PFSK-1 (cell line): ENCODE data around the gene ZFAND2A.

ENCODE experiments used
- FOXP2 ChIP-seq: optimal IDR thresholded peaks from 2 replicates; pipeline ENCODE3; 2011; ENCODE audit warnings: borderline replicate concordance, control low read depth, inconsistent platforms; ENCODE audit not compliant: insufficient read depth; ENCODE audit errors: extremely low read length, extremely low read depth
- POLR2AphosphoS5 ChIP-seq: IDR thresholded peaks from 2 replicates; pipeline ENCODE4 v1.6.1; 2012; ENCODE audit warnings: low read depth, mild to moderate bottlenecking, control low read depth, low read length, moderate library complexity
- SIN3A ChIP-seq: IDR thresholded peaks from 2 replicates; pipeline ENCODE4 v1.6.1; 2012; ENCODE audit warnings: mild to moderate bottlenecking, low read length, moderate library complexity, borderline replicate concordance; ENCODE audit not compliant: insufficient read depth
- TAF1 ChIP-seq: IDR thresholded peaks from 2 replicates; pipeline ENCODE4 v1.6.1; 2012; ENCODE audit warnings: low read length, control low read depth, borderline replicate concordance; ENCODE audit not compliant: insufficient read depth
- TF ChIP-seq, protein P1 (sequence below), 2 experiments: IDR thresholded peaks; 2 replicates each; pipeline versions ENCODE4 v1.6.1 to v1.8.0; 2011 to 2012; ENCODE audit warnings: low read depth in 2 of 2, low read length in 2 of 2, control low read depth in 1 of 2, inconsistent platforms in 1 of 2, mild to moderate bottlenecking in 1 of 2, moderate library complexity in 1 of 2; ENCODE audit not compliant: insufficient read depth in 1 of 2

ZFAND2A gene

DNA sequence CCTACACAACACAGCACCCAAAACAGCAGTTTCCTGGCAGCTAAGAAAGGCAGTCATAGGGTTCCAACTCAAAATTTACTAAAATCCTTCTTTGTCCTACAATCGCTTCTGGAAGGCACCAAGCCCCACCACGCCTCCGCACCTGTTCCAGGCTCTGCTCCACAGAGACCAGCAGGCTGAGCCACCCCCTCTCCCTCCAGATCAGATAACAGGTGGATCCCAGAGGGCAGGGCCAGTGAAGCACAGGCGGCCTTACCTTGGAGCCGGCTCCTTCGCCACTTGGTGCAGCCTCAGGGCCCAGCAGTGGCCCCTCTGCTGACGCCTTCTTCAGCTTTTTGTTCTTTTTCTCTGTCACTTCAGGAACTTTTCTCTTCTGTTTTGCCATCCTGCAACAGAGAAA, 33.0 kb downstream of the ZFAND2A start:
- TF ChIP-seq, protein P1, sequence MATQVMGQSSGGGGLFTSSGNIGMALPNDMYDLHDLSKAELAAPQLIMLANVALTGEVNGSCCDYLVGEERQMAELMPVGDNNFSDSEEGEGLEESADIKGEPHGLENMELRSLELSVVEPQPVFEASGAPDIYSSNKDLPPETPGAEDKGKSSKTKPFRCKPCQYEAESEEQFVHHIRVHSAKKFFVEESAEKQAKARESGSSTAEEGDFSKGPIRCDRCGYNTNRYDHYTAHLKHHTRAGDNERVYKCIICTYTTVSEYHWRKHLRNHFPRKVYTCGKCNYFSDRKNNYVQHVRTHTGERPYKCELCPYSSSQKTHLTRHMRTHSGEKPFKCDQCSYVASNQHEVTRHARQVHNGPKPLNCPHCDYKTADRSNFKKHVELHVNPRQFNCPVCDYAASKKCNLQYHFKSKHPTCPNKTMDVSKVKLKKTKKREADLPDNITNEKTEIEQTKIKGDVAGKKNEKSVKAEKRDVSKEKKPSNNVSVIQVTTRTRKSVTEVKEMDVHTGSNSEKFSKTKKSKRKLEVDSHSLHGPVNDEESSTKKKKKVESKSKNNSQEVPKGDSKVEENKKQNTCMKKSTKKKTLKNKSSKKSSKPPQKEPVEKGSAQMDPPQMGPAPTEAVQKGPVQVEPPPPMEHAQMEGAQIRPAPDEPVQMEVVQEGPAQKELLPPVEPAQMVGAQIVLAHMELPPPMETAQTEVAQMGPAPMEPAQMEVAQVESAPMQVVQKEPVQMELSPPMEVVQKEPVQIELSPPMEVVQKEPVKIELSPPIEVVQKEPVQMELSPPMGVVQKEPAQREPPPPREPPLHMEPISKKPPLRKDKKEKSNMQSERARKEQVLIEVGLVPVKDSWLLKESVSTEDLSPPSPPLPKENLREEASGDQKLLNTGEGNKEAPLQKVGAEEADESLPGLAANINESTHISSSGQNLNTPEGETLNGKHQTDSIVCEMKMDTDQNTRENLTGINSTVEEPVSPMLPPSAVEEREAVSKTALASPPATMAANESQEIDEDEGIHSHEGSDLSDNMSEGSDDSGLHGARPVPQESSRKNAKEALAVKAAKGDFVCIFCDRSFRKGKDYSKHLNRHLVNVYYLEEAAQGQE (IDR thresholded peaks at IDR 0.05; ENCODE audit: insufficient read depth in 1 of 2, low read depth in 2 of 2, low read length in 2 of 2): no peak
- TF ChIP-seq FOXP2: no peak
- no peak for TF ChIP-seq SIN3A
- TF ChIP-seq POLR2AphosphoS5: no peak
- no peak for TF ChIP-seq TAF1

DNA sequence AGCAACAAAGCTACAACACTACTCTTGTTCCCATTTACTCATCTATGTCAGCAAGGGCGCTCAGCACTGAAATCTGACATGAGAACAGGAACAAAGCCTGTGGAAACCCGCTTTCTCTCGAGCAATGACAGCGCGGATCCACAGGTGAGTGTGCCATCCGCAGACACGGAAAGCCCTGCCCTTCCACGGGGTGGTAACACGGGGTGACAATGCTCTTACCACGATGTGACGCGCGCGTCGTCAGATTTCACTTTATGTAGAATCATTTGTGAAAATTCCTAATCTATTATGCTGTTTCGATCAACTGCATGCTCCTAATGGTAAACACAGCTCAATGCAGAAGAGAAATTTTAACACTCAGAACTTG, 34.4 kb downstream of the ZFAND2A start:
- TF ChIP-seq SIN3A (no peak), FOXP2 (no peak), TAF1 (no peak), POLR2AphosphoS5 (no peak)
- TF ChIP-seq, protein P1 (IDR thresholded peaks at IDR 0.05; ENCODE audit: insufficient read depth in 1 of 2, low read depth in 2 of 2, low read length in 2 of 2): no peak

DNA sequence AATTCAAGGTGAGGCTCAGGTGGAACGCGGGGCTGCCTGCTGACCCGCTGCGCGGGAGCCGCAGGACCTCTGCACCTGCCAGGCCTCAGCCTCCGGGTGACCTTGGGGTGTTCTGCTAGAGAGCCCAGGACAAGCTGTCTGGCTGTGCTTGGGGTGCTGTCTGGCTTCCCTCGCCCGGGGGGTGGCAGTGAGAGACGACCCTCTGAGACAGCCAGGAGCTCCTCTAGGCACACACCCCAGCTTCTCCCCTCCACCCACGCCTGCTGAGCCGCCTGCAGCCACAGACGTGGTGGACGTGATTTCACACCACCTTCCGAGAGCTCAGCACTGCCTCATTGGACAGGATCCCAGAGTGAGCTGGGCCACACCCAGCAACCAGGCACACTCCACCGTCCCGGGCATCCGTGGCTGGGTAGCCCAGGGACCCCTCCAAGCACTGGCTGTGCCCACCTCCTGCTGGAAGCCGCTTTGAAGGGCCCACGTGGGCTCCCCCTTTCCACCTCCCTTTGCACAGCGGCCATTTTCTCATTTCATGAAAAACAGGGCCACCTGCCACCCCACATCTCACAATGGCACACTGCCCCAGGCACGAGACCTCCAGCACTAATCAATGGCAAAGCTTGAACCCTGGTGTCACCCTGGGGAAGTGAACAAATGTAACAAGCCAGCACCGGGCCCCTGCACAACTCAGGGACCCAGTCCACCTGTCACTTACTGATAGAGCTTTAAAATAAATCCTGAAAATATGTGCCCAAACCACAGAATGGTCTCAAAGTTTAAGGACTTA, 35.0 kb downstream of the ZFAND2A start:
- no peak for TF ChIP-seq POLR2AphosphoS5
- no peak for TF ChIP-seq FOXP2
- TF ChIP-seq, protein P1 (IDR thresholded peaks at IDR 0.05; ENCODE audit: insufficient read depth in 1 of 2, low read depth in 2 of 2, low read length in 2 of 2): no peak
- TF ChIP-seq SIN3A: no peak
- TF ChIP-seq TAF1: no peak

DNA sequence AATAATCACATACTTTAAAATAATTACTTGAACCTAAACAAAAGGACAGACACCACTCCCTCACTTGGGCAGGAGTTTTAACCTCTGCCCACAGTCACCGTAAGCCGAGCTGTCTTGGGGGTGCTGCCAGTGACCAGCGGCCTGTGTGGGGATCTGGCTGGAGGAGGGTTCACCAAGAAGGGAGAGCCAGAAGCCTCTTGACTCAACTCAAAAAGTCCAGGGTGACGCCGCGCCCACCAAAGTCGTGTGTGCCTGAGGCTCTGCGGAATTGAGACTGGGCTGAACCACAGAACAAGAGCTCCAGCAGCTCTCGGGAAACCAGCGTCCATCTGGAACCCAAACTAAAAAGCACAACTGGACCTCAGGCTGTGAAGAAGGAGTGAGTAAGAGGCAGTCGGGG, 35.8 kb downstream of the ZFAND2A start:
- TF ChIP-seq, protein P1 (IDR thresholded peaks at IDR 0.05; ENCODE audit: insufficient read depth in 1 of 2, low read depth in 2 of 2, low read length in 2 of 2): no peak
- no peak for TF ChIP-seq FOXP2
- no peak for TF ChIP-seq SIN3A
- no peak for TF ChIP-seq POLR2AphosphoS5
- TF ChIP-seq TAF1: no peak

DNA sequence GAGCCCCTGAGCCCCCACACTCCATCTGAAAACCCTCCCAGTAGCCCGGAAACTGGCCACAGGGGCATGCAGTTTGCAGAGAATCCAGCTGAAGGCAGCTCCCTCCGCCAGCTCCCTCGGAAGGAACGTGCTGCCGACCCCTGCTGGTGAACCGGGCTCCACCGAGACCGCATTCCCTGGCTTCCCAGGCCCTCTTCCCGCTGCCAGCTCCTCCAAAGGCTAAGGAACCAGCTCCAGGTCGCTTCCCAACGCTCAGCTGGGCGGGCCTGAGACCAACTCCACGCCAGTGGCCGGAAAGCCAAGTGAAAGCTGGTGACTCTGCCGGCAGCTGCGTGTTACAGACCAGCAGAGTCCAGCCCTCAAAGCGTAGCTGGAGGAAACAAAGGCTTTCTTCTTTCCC, 36.3 kb downstream of the ZFAND2A start:
- peak; percentile 70 for TF ChIP-seq FOXP2
- TF ChIP-seq, protein P1 (IDR thresholded peaks at IDR 0.05; ENCODE audit: insufficient read depth in 1 of 2, low read depth in 2 of 2, low read length in 2 of 2): no peak
